ENCODE results near the gene PCID2.

The PCID2 gene

GRCh38 chr13:113155982-113156655 is 52.4 kb downstream of the PCID2 start:
- TF ChIP-seq CTCF (IDR thresholded peaks at IDR 0.05; ENCODE audit: low read depth, low read length) = no peak
- no peak for DNase-seq (ENCODE audit: extremely low read depth, low read depth)

GRCh38 chr13:113155201-113155600 is 53.3 kb downstream of the PCID2 start:
- TF ChIP-seq CTCF (IDR thresholded peaks at IDR 0.05; ENCODE audit: low read depth, low read length) = no peak

GRCh38 chr13:113153810-113154748 is 54.4 kb downstream of the PCID2 start:
- peak; percentile 22 for DNase-seq (ENCODE audit: extremely low read depth, low read depth)
- no peak for TF ChIP-seq CTCF (IDR thresholded peaks at IDR 0.05; ENCODE audit: low read depth, low read length)

More at GRCh38 chr13:113155201-113155600, 53.3 kb downstream of the PCID2 start:
- no peak for DNase-seq (ENCODE audit: extremely low read depth, low read depth)

- TF ChIP-seq CTCF (IDR thresholded peaks at IDR 0.05; ENCODE audit: low read depth, low read length) = no peak
- no peak for DNase-seq (ENCODE audit: extremely low read depth, low read depth)
These were observed 55.3 kb downstream of the PCID2 start for GRCh38 chr13:113152984-113153809.

- DNase-seq (ENCODE audit: extremely low read depth, low read depth) = no peak
- TF ChIP-seq CTCF (IDR thresholded peaks at IDR 0.05; ENCODE audit: low read depth, low read length) = no peak
These were observed 55.8 kb downstream of the PCID2 start for GRCh38 chr13:113152691-113152983.

- no peak for TF ChIP-seq CTCF (IDR thresholded peaks at IDR 0.05; ENCODE audit: low read depth, low read length)
- DNase-seq (ENCODE audit: extremely low read depth, low read depth) = peak; percentile 4
These were observed 56.5 kb downstream of the PCID2 start for GRCh38 chr13:113151745-113152690.
